SK-N-SH treated with all-trans-retinoic acid at 6 μM for 48 hours (cell line): ENCODE data around the gene SH3D19.

ENCODE experiments used
- BACH2 ChIP-seq: fragments of 250-450 bp; sonication (Bioruptor Pico); IDR thresholded peaks from 2 replicates; pipeline ENCODE4 v1.9.0; 2021; ENCODE audit warnings: mild to moderate bottlenecking, borderline replicate concordance
- CSDC2 ChIP-seq: fragments of 250-450 bp; sonication (Bioruptor Pico); IDR thresholded peaks from 2 replicates; pipeline ENCODE4 v1.5.0; 2020; ENCODE audit warnings: mild to moderate bottlenecking, moderate library complexity
- SNAI2 ChIP-seq: fragments of 250-450 bp; sonication (Bioruptor Pico); IDR thresholded peaks from 2 replicates; pipeline ENCODE4 v1.5.0; 2020; ENCODE audit warnings: mild to moderate bottlenecking, moderate library complexity
- ZFP3 ChIP-seq: fragments of 250-450 bp; sonication (Bioruptor Pico); IDR thresholded peaks from 2 replicates; pipeline ENCODE4 v1.5.0; 2020; ENCODE audit warnings: mild to moderate bottlenecking, moderate library complexity
- ZFP30 ChIP-seq: fragments of 450-650 bp; formaldehyde crosslinking; IDR thresholded peaks from 2 replicates; pipeline ENCODE4 v1.5.0; 2022; ENCODE audit warnings: mild to moderate bottlenecking, moderate library complexity
- TF ChIP-seq, protein P1 (sequence below): fragments of 250-450 bp; sonication (Bioruptor Pico); IDR thresholded peaks from 2 replicates; pipeline ENCODE4 v1.8.0; 2020; ENCODE audit warnings: mild to moderate bottlenecking, moderate library complexity, borderline replicate concordance

DNA sequence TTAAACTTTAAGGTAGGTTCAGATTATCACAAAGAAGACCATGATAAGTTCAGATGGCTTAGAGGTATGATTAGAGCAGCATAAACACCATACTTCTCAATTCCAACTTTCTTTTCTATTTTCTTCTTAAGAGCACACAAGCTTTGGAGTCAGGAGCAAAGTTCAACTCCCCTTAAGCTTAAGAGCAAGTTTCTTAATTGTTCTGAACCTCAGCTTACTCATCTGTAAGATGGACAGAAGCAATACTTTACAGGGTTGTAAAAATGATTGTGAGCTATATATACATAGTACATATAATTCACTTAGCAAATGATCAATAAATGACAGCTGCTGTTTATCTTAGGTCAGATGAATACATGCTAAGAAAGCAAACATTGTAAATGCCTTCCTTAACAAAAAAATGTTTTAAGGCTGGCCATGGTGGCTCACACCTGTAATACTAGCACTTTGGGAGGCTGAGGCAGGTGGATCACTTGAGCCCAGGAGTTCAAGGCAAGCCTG is 250.9 kb downstream of the SH3D19 start:
- TF ChIP-seq, protein P1, sequence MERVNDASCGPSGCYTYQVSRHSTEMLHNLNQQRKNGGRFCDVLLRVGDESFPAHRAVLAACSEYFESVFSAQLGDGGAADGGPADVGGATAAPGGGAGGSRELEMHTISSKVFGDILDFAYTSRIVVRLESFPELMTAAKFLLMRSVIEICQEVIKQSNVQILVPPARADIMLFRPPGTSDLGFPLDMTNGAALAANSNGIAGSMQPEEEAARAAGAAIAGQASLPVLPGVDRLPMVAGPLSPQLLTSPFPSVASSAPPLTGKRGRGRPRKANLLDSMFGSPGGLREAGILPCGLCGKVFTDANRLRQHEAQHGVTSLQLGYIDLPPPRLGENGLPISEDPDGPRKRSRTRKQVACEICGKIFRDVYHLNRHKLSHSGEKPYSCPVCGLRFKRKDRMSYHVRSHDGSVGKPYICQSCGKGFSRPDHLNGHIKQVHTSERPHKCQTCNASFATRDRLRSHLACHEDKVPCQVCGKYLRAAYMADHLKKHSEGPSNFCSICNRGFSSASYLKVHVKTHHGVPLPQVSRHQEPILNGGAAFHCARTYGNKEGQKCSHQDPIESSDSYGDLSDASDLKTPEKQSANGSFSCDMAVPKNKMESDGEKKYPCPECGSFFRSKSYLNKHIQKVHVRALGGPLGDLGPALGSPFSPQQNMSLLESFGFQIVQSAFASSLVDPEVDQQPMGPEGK (CRISPR knock-in tag), result no peak
- no peak for TF ChIP-seq CSDC2
- no peak for TF ChIP-seq ZFP30 (CRISPR knock-in tag)
- no peak for TF ChIP-seq SNAI2 (CRISPR knock-in tag)
- no peak for TF ChIP-seq BACH2 (CRISPR knock-in tag)
- no peak for TF ChIP-seq ZFP3 (CRISPR knock-in tag)
